Measurements from ENCODE around the gene OXNAD1. TPM values are rescaled to one million over a fixed set of nuclear protein-coding genes. Genes with fewer than 3 reads are reported as not detected.

Gene OXNAD1
- total RNA-seq, 1 donor from 2014 or later = 13.2 TPM

- peaks cover 6% of the 10 kb centered on the region for H3K36me3 Mint-ChIP-seq
- TF ChIP-seq, protein P1, sequence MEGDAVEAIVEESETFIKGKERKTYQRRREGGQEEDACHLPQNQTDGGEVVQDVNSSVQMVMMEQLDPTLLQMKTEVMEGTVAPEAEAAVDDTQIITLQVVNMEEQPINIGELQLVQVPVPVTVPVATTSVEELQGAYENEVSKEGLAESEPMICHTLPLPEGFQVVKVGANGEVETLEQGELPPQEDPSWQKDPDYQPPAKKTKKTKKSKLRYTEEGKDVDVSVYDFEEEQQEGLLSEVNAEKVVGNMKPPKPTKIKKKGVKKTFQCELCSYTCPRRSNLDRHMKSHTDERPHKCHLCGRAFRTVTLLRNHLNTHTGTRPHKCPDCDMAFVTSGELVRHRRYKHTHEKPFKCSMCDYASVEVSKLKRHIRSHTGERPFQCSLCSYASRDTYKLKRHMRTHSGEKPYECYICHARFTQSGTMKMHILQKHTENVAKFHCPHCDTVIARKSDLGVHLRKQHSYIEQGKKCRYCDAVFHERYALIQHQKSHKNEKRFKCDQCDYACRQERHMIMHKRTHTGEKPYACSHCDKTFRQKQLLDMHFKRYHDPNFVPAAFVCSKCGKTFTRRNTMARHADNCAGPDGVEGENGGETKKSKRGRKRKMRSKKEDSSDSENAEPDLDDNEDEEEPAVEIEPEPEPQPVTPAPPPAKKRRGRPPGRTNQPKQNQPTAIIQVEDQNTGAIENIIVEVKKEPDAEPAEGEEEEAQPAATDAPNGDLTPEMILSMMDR (IDR thresholded peaks at IDR 0.05; ENCODE audit: unreplicated experiment) = no peak
Measured at GRCh38 chr3:16318176-16318575, 53.2 kb downstream of the OXNAD1 start.

DNA sequence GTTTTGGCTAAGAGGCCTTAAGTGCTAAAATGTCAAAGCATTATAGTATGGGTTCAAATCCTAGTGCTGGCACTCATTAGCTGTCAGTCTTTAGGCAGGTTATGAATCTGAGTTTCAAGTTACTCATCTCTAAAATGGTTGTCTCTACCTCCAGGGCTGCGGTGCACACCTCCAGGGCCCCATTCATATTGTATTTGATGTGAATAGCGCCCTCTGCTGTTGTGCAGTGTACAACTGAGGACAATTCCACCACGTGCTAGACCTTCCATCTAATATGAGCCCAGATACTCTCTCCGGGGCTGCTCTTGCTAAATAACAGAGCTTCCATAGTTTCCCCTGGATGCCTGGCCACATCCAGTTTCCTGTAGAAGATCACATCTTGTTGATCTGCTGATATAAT is 54.3 kb downstream of the OXNAD1 start:
- Mint-ChIP-seq H3K36me3 (peaks cover 6% of the 10 kb centered on the region), H3K27ac (no peak overlapping the region), H3K27me3 (ENCODE audit: low read depth) (no peaks in the 10 kb centered on the region), H3K4me3 (no peak overlapping the region), H3K4me1 (peaks cover 7% of the 10 kb centered on the region), H3K9me3 (no peaks in the 10 kb centered on the region)
- TF ChIP-seq, protein P1 (IDR thresholded peaks at IDR 0.05; ENCODE audit: unreplicated experiment) = no peak
- no peak for DNase-seq (ENCODE audit: low spot score in 2 of 2, unreplicated experiment in 2 of 2)

More at GRCh38 chr3:16318176-16318575, 53.2 kb downstream of the OXNAD1 start:
- DNase-seq (ENCODE audit: low spot score in 2 of 2, unreplicated experiment in 2 of 2) = no peak
- peaks cover 7% of the 10 kb centered on the region for H3K4me1 Mint-ChIP-seq
- no peak overlapping the region for H3K27ac Mint-ChIP-seq
- H3K9me3 Mint-ChIP-seq = no peaks in the 10 kb centered on the region
- no peaks in the 10 kb centered on the region for H3K27me3 Mint-ChIP-seq (ENCODE audit: low read depth)
- no peak overlapping the region for H3K4me3 Mint-ChIP-seq

GRCh38 chr3:16319723-16320122 is 54.7 kb downstream of the OXNAD1 start:
- Mint-ChIP-seq H3K4me1 (peaks cover 7% of the 10 kb centered on the region), H3K9me3 (no peaks in the 10 kb centered on the region), H3K27me3 (ENCODE audit: low read depth) (no peaks in the 10 kb centered on the region), H3K27ac (no peak overlapping the region), H3K4me3 (no peak overlapping the region), H3K36me3 (peaks cover 6% of the 10 kb centered on the region)
- TF ChIP-seq, protein P1 (IDR thresholded peaks at IDR 0.05; ENCODE audit: unreplicated experiment) = no peak
- DNase-seq (ENCODE audit: low spot score in 2 of 2, unreplicated experiment in 2 of 2) = no peak

GRCh38 chr3:16320711-16321110 is 55.7 kb downstream of the OXNAD1 start:
- H3K9me3 Mint-ChIP-seq = no peaks in the 10 kb centered on the region
- peaks cover 7% of the 10 kb centered on the region for H3K4me1 Mint-ChIP-seq
- H3K4me3 Mint-ChIP-seq = no peak overlapping the region
- H3K27me3 Mint-ChIP-seq (ENCODE audit: low read depth) = no peaks in the 10 kb centered on the region
- TF ChIP-seq, protein P1 (IDR thresholded peaks at IDR 0.05; ENCODE audit: unreplicated experiment) = no peak
- H3K36me3 Mint-ChIP-seq = peaks cover 6% of the 10 kb centered on the region
- H3K27ac Mint-ChIP-seq = no peak overlapping the region
- DNase-seq (ENCODE audit: low spot score in 2 of 2, unreplicated experiment in 2 of 2) = no peak

- no peaks in the 10 kb centered on the region for H3K27me3 Mint-ChIP-seq (ENCODE audit: low read depth)
- TF ChIP-seq, protein P1 (IDR thresholded peaks at IDR 0.05; ENCODE audit: unreplicated experiment) = no peak
- H3K27ac Mint-ChIP-seq = no peak overlapping the region
- H3K4me1 Mint-ChIP-seq = peaks cover 7% of the 10 kb centered on the region
- no peak overlapping the region for H3K4me3 Mint-ChIP-seq
- H3K9me3 Mint-ChIP-seq = no peaks in the 10 kb centered on the region
- no peak for DNase-seq (ENCODE audit: low spot score in 2 of 2, unreplicated experiment in 2 of 2)
- H3K36me3 Mint-ChIP-seq = peaks cover 3% of the 10 kb centered on the region
Measured at GRCh38 chr3:16322189-16322588, 57.2 kb downstream of the OXNAD1 start.

DNA sequence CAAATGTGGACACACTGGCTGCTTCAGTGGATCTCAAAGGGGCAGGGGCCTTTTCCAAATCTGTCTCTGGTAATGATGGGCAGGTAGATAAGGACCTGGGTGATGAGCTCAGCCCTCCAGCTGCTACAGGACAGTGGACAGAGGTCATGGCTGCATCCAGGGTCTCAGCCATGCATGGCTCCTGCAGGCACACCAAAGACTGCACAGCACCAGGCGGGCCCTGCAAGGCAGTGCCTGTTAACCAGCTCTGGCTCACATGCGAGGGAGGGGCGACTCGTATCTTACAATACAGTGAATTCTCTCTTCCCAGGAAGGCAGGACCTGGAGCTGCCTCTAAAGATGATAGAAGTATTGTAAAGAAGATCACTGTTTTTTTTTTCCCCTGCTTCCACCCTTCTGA is 58.7 kb downstream of the OXNAD1 start:
- no peaks in the 10 kb centered on the region for H3K4me1 Mint-ChIP-seq
- DNase-seq (ENCODE audit: low spot score in 2 of 2, unreplicated experiment in 2 of 2) = no peak
- no peak overlapping the region for H3K4me3 Mint-ChIP-seq
- H3K27ac Mint-ChIP-seq = no peak overlapping the region
- no peaks in the 10 kb centered on the region for H3K27me3 Mint-ChIP-seq (ENCODE audit: low read depth)
- TF ChIP-seq, protein P1 (IDR thresholded peaks at IDR 0.05; ENCODE audit: unreplicated experiment) = no peak
- no peaks in the 10 kb centered on the region for H3K9me3 Mint-ChIP-seq
- peaks cover 3% of the 10 kb centered on the region for H3K36me3 Mint-ChIP-seq
